ENCODE measurements around the gene MAGI2.
A peak's percentile ranks its signal among the peaks of the same experiment; 100 is the strongest.

MAGI2 gene

GRCh38 chr7:78017591-78018100 is 1435.8 kb downstream of the MAGI2 start (continued):
- no peak for TF ChIP-seq POU6F1 (CRISPR knock-in tag; IDR thresholded peaks at IDR 0.05; ENCODE audit: borderline replicate concordance, low read depth)

GRCh38 chr7:78015574-78016260 is 1437.8 kb downstream of the MAGI2 start:
- TF ChIP-seq GLIS3 (CRISPR knock-in tag; IDR thresholded peaks at IDR 0.05) = no peak
- TF ChIP-seq TCF4 (CRISPR knock-in tag; IDR thresholded peaks at IDR 0.05; ENCODE audit: borderline replicate concordance) = 0 out of 2 replicates have a peak, but pooled peaks have one; percentile 57
- ATAC-seq = no peak

GRCh38 chr7:78014401-78014800 is 1439.1 kb downstream of the MAGI2 start:
- no peak for ATAC-seq
- TF ChIP-seq CSDC2 (CRISPR knock-in tag; IDR thresholded peaks at IDR 0.05) (no peak), TSHZ2 (CRISPR knock-in tag; IDR thresholded peaks at IDR 0.05) (no peak)

- TF ChIP-seq PPARA (CRISPR knock-in tag; IDR thresholded peaks at IDR 0.05; ENCODE audit: borderline replicate concordance) (no peak), TSHZ2 (CRISPR knock-in tag; IDR thresholded peaks at IDR 0.05) (no peak), SNAI2 (CRISPR knock-in tag; IDR thresholded peaks at IDR 0.05) (no peak), CSDC2 (CRISPR knock-in tag; IDR thresholded peaks at IDR 0.05) (no peak), POU6F1 (CRISPR knock-in tag; IDR thresholded peaks at IDR 0.05; ENCODE audit: borderline replicate concordance, low read depth) (no peak), ZNF8 (CRISPR knock-in tag; IDR thresholded peaks at IDR 0.05) (no peak), BACH2 (CRISPR knock-in tag; IDR thresholded peaks at IDR 0.05; ENCODE audit: borderline replicate concordance) (no peak), PATZ1 (CRISPR knock-in tag; IDR thresholded peaks at IDR 0.05; ENCODE audit: borderline replicate concordance) (no peak), TOX (CRISPR knock-in tag; IDR thresholded peaks at IDR 0.05; ENCODE audit: borderline replicate concordance) (no peak), ZNF565 (CRISPR knock-in tag; conservative IDR thresholded peaks at IDR 0.05; ENCODE audit: low read depth) (no peak), ZFP30 (CRISPR knock-in tag; IDR thresholded peaks at IDR 0.05) (no peak), ZNF70 (CRISPR knock-in tag; IDR thresholded peaks at IDR 0.05) (no peak)
- ATAC-seq = no peak
Observed at GRCh38 chr7:78013386-78013785, 1440.1 kb downstream of the MAGI2 start.

All from SK-N-SH treated with all-trans-retinoic acid at 6 μM for 48 hours (cell line).